NCI-H187 (cell line): ENCODE results near the gene CCDC154.
"Not testable (repeated sequence)": the region's sequence is repeated elsewhere in the genome, so short reads cannot be mapped to it uniquely, and the experiment has no call there.

ENCODE experiments used
- DNase-seq, 2 experiments: peaks; one replicate each; lab custom pipeline; 2025; lab: John Stamatoyannopoulos, UW

CCDC154 gene

DNA sequence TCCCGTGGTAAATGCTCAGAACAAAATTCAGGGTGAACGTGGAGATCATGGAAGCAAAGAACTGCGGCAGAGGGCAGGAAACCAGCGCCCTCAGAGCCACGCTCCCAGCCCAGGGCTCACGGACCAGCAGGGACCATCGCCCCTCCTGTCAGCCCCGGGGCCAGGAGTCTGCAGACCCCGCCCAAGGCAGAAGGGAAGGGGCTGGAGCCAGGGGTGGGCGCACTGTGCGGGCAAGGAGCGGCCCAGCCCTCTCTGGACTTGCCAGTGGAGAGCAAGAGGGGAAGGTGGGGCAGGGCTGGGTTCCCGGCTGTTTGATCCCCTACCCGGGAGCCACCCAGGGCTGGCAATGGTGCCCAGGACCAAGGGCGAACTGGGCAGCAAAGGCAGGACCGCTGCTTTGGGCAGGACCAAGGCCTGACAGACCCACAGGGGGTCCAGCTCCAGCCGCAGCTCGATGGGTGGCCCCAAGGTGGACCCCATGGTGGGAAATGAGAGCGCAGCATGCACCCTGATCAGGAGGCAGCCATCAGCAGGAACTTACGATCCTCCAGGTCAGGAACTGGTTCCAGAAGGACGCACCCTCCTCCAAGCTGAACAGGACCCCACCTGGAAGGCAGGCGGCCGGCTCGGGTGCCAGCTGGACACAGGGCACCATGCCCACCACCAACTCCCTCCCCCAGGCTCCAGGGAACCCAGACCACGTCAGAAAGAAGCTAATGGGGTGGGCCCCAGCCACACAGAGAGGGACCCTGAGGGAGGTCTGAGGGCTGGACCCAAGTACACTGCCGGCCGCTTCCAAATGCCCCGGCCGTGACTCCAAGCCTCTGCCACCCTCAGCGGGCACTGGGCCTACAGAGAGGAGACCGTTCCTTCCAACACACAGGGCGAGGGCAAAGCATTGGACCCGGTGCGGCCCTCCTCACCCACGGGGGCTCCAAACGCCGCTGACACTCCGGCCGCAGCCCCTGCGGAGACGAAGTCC is 11.1 kb upstream of the CCDC154 start:
- no peak for DNase-seq

DNA sequence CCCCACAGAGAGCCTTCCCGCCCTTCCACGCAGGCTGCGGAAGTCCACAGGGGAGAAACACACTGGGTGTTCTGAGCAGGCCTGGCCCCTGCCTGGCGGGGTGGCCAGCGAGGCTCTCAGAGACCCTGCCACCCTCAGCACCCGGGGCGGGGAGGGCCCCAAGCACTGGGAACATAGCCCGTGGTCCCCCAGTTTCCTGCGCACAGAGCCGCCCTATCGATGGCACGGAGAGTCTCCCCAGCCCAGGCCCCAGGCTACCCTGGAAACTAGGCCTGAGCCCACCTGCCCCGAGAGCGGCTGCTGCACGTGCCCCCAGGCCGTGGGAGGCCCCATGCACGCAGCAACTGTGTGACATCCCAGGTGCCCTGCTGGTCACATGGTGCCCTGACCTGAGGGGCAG is 10.2 kb upstream of the CCDC154 start:
- DNase-seq, result no peak

DNA sequence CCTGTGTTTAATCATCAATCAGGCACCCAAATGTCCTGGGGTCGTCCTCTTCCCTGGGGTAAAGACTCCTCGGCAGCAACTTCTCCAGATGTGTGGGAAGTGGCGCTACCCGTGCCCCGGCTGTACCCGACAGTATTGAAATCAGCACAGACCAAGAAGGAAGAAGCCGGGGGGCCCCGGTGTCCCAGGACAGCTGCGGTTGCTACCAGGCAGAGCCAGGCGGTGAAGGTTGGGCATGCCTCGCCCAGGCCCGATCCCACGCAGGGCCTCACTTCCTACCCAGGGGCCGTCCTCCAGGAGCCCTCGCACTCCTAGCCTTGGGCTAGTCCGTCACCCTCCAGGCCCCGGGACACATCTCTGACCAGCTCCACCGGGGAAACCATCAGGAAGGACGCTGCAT is 9.0 kb upstream of the CCDC154 start:
- no peak for DNase-seq

DNA sequence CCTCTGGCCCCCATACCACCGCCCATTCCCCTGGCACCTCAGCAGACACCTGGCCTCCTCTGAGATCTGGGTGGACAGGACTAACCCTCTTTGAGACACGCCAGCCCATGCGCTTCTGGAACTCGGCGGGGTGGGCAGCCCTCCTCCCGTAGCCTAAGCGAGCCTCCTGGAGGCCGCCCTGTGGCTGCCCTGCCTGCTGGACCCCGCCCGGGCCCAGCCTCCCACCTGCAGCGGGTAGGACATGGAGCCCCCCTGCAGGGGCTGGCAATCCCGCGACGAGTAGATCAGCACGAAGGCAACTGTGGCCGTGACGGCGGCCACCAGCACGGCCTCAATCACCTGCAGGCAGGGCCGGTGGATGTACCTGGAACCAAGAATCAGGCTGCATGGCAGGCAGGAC is 8.2 kb upstream of the CCDC154 start:
- no peak for DNase-seq

DNA sequence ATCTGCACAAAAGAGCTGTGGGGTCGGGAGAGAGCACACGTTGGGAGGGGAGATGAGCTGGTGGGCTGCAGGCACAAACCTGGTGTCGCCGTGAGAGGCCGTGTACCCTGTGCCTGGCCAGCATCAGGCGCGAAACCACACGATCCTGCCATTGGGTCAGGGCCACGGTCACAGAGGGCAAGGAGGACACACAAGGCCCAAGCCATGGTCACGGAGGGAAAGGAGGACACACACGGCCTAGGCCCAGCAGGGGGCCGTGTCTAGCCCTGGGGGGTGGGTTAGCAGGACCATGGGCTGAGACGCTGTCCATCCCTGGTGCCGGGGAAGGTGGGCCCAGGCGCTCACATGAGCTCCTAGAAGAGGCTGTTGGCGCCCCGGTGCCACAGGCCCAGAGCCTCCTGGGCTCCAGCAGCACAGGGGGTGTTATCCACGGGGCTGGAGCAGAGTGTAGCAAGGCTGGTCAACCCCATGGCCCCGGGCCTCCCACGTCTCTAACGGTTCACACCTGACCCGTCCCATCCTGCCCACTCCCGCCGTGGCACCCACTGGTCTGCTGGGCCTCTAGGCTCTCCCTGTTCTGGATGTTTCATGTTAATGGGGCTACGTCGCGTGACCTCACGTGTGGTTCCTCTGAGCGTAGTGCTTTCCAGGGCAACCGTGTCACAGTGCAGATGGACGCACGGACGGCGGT is 7.5 kb upstream of the CCDC154 start:
- DNase-seq, result no peak

DNA sequence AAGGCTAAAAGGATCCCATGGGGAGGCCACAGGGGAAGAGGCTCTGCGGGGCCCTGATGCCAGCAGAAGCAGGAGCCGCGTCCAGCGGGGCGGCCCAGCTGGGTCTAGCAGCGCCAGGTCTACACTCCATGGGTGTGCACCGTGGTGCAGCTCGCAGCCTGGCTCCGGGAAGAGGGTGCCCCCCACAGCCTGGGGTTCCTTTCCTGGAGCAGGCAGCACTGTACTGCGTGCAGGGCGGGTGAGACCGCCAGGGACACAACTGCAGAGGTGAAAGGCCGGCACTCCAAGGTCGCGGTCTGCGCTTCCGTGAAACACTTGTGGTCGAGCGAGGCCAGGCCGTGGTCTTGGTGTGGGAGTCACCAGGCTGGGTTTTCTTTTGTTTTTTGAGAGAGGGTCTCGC is 6.5 kb upstream of the CCDC154 start:
- DNase-seq, result no peak

DNA sequence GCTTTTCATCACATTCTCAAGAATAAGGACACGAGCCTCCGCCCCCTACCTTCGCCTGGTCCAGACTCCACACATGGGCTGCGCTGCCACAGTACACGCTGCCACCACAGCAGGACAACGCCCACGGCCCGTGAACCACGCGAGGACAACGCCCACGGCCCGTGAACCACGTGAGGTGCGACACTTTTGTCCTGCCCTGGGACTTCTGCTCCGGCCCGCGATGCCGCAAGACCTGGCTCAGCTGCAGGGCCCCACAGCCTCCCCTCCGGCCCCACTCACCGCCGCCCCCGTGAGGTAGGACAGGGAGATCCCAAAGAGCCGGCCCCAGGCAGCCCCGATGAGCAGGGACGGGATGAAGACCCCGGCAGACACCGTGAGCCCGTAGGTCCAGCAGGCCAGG is 5.9 kb upstream of the CCDC154 start:
- no peak for DNase-seq

DNA sequence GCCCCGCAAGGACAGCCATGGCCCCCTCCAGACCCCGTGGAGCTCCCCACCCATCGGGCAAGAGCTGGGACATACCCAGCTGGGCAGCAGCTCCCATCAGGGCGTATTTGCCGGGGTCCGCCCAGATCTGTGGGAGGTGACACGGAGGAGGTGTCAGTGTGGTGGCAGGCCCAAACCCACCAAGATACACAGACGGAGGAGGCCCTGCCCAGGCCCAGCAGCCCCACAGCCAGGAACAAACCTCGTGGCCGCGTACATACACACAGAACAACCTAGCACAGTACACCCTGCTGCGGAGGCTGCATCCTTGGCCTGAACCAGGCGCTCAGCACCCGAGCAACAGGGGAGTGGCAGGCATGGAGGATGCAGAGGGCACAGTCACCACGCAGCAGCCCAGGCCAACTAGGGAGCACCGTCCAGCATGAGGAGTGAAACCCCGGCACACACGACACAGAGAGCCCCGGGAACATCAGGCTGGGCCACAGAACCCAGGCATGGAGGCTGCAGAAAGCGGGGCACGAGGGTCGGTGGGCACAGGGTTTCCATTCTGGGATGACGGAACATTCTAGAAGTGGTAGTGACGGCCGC is 4.9 kb upstream of the CCDC154 start:
- DNase-seq, result no peak

DNA sequence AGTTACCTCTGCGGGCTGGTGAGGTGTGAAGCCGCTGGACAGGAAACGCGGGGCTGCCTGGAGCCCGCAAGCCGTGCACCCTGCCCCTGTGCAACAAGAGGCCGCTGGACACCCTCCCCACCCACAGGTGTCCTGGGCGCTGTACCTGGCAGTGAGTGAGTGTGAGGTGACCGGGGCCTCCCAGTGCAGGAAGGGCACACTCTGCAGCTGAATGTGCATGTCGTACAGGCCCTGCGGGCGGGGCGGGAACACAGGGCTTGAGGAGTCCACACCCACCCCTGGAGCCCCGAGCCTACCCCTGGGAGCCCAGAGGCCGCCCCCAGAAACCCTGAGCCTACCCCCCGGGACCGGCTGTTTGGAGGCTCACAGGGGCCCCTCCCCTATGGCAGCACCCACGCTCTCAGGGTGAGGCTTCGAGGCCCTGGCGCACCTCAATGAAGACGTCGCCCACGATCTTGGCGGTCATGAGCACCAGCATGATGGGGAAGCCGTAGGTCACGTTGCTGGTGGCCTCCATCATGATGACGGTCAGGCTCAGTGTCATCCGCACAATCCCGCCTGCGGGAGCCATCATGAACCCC is 4.3 kb upstream of the CCDC154 start:
- no peak for DNase-seq

DNA sequence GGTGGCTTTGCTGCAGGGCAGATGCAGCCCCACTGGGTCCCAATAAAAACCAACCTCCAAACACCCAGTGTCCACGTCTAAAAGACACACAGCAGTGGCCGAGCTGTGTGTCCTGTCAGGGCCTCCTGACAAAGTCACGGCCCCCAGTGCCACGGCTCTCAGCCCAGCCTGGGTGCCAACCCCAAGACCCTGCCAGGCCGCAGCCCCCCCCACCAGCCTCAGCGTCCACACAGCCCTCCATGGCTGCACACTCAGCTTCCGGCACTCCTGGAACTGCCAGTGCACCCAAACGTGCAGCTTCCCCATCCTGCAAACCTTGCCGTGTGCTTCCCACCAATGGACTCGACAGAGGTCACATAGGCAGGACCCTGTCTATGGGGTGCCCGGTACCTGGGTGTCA is 3.6 kb upstream of the CCDC154 start:
- DNase-seq, result no peak

DNA sequence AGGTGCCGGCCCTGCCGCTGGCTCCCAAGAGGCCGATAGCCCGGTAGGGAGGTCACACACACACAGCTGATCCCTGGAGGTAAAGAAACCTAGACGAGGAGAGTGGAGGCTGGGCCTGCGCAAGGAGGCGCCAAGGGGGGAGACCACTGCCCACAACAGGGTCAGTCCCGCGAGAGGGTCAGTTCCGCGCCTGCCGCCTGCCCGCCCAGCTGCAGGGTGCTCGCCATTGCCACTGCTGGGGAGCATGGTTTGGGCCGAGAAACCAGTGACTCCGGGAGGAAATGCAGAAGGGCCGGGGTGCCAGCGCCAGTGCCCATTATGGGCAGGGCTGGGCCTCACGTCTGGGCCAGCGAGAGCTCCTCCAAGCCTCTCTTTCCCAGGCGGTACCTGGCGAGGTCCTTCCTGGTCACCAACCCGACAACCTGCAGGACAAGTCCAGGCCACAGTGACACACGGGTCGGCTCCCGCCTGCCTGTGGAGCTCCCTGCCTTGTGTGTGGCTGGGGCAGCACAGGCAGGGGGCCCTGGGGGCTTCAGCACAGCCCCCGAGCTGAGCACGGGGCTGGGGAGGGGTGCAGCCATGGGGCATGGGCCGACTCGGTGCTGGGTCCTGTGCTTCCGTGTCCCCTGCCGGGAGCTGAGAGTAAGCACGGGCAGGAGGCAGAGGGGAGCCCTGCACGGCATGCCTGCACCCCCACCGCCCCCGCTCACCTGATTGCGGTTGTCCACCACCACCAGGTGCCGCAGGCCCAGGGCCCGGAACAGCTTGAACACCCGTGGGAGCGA is 2.1 kb upstream of the CCDC154 start:
- no peak for DNase-seq

DNA sequence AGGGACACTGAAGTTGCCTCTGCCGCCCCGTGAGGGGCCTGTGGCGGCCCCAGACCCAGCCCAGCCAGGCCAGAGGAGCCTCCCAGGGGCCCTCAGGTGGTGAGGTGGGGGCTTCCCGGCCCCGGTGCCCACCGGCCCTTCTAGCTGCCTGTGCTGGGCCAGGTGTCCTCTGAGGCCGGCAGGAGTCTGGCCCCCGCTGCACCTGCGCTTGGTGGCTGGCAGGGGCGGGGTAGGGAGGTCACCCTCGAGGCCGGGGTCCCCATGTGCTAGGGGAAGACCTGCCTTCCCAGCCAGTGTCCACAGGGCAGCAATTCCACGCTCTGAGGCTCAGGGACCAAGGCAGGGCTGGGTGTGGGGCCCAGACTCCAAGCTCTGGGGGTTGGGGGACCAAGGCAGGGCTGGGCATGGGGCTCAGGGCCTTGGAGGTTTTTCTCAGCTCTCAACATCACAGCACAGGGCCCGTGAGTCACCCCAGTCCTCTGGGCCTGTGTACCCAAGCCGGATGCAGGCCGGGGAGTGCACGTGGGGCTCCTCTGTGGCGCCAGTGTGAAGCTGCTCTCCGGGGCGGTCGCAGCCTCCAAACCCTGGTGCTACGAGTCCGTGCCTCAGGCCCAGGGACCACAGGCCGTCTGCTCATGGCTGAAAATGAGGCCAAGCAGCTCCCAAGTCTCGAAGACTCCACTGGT is 1.3 kb upstream of the CCDC154 start:
- DNase-seq, result no peak

DNA sequence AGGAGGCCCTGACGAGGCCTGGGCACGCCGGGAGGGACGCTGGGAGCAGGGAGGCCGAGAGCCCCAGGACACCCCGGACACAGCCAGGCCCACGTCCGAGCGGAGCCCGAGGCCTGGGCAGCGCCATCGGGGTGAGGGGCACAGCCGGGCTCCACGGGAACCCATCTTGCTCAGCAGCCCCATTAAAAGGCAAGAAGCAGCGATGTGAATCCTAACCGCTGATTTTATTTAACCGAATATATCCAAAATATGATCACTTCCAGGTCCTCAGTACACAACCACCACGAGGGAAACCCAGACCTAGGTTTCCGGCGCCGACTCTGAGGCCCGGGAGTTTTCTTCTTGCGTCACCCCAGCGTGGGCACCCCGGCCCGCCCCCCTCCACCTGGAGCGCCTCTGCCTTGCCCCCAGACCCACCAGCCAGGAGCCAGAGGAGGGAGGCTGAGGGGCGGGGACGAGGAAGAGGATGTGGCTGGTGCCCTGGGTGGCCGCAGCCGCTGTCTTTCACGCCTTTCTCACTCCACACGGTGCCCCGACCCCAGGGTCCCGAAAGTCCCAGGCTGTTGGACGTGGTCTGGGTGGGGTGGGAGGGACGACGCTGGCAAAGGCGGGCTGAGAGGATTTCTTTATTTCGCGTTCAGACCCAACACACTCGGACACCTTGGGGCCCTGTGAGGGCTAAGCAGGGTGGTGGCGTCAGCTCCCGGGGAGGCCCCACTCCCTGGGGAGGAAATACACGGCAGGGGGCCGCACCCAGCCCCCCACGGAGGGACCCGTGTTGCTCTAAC is 568 bp upstream of the CCDC154 start:
- DNase-seq, result no peak

DNA sequence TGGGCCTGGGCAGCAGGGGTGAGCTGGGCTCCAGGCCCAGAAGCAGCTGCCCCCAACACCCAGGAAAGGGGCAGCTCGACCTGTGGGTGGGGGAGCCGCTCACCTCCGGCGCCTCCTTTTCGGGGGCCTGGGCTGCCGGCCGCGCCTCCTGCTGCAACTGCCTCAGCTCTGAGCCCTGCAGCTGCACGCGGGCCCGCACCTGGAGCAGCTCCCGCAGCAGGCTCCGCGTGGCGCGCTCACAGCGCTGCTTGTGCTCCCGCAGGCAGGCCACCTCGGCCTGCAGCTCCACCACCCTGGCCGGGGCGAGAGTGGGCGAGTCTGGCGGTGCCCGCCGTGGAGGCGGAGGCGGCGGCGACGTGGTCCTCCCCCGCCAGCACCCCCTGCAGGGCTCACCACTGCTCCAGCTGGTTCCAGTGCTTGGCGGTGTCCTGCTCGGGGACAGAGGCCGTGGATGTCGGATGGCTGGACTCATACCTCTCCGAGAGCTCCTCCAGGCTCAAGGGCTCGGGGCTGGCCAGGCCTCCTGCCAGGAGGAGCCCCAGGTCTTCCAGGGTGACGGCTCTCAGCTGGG is 868 bp downstream of the CCDC154 start:
- no peak for DNase-seq

DNA sequence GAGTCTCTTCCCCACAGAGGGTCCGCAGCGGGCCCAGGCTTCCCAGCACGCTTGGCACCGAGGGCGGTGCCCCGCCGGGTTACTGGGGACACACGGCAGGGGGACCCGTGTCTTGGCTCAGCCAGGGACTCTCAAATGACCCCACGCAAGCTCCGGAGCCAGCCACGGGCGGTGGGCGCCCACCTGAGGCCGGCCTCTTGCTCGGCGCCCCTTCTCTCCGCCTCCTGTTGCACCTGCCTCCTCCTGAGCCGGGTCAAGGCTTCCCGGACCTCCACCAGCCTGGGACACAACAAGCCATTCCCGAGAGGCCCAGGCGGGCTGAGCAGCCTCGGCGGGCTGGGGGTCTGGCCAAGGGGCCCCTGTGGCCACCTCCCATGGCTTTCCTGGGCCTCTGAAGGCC is 1.7 kb downstream of the CCDC154 start:
- DNase-seq, result no peak

DNA sequence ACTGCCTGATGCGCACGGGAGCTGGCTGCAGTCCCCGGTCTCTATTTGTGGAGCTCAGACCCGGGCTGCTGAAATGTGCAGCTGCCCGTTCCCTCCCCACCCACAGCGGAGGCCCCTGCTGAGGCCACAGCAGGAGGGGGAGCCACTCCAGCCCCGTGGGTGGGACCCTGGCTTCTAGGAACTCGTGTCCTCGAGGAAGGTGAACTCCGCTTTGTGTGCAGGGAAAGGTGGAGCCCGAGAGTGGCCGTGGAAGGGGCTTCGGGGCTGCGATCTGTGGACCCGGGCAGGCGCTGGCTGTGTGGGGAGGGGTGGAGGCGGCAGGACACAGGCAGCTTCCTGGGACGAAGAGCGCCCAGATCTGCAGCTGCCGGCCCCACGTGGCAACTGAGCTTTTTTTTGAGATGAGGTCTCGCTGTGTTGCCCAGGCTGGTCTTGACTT is 2.9 kb downstream of the CCDC154 start:
- DNase-seq, result no peak

DNA sequence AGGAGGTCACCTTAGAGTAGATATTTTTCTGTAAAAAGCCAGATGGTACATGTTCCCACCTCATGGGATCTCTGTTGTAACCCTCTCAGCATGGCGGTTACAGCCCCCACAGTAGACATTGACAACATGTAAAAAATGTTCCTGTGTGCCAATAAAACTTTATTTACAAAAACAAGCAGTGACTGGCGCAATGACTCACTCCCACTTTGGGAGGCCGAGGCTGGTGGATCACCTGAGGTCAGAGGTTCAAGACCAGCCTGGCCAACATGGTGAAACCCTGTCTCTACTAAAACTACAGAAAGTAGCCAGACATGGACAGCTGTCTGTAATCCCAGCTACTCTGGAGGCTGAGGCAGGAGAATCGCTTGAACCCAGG is 4.7 kb downstream of the CCDC154 start:
- not testable (repeated sequence) for DNase-seq

DNA sequence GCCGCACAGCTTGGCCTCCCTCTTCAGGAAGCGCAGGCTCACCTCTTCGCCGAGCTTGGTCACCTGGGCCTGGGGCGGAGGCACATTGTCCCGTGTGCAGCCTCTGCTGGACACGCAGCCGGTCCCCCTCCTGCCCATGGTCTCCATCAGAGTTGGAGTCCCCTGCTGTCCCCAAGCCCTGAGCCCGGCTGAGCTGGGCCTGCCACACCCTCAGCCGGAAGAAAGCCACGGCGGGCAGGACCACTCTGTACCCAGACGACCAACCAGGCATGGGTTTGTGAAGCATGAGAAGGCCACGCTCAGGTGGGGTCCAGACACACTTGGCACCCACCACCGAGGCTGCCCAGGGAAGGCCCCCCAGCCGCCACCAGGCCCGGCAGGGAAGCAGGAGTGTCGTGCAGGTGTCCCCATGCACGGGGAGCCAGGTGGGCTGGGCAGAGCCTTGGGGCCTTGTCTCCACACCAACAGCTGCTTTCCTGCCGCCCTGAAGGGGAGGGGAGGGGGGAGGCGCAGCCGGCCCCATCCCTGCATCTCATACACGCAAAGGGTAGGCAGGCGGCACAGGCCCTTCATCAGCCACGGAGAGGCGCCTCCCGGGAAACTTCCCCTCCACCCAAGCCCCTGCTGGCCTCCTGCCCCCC is 5.2 kb downstream of the CCDC154 start:
- no peak for DNase-seq

DNA sequence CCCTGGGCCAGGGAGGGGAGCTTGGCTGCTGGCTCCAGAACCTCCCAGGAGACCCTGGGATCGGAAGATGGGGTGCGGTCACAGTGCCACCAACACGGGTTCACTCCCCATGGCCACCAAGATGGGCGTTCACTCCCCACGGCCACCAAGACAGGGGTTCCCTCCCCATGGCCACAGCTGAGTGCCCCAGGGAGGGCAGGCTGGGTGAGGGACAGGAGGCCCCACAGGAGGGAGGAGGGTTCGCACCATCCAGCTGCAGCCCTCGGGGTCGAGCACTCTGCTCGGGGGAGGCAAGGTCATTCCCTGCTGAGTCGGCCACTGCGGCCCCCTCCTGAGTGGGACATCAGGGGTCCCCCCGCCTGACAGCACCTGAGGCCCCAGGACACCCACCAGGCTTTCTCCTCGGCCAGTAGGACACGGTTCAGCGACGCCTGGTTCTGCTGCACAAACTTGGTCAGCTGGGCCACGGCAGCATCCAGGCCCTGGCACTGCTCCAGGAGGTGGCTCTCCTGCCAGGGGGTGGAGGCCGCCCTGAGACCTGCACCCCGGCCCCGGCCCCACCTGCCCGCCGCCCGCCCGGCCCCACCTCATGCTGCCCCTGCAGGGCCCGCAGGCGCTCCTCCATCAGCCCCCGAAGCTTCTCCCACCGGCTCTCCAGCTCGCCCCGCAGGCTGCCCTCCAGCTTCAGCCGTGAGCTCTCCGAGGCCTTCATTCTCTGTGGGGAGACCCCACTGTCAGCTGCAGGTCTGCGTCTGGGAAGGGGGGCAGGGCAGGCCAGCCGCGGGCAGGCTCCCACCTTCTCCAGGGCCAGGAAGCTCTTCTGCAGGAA is 5.9 kb downstream of the CCDC154 start:
- DNase-seq, result no peak
